Adrenal gland (tissue), 5 donors: ENCODE data around the gene FMO2.

Source experiments
- POLR2A ChIP-seq, 2 donors: fragments of 450-650 bp; IDR thresholded peaks; one replicate each; pipeline ENCODE4 v1.6.1; 2017; ENCODE audit warnings: antibody characterized with exemption in 2 of 2, mild to moderate bottlenecking in 2 of 2, moderate library complexity in 1 of 2
- TF ChIP-seq, protein P1 (sequence below), 6 experiments: fragments of 450-650 bp in 4 of 6; fragments of 200-600 bp in 2 of 6; sonication (generic) in 1 of 6; IDR thresholded peaks; 1 replicate in 5 of 6; 2 replicates in 1 of 6; pipeline versions ENCODE4 v1.5.1 to v1.8.0; 2016 to 2021; ENCODE audit warnings: antibody characterized with exemption in 6 of 6, mild to moderate bottlenecking in 2 of 6, moderate library complexity in 1 of 6
- donor health status: DM: no; HTN: no; CAD: no.

DNA sequence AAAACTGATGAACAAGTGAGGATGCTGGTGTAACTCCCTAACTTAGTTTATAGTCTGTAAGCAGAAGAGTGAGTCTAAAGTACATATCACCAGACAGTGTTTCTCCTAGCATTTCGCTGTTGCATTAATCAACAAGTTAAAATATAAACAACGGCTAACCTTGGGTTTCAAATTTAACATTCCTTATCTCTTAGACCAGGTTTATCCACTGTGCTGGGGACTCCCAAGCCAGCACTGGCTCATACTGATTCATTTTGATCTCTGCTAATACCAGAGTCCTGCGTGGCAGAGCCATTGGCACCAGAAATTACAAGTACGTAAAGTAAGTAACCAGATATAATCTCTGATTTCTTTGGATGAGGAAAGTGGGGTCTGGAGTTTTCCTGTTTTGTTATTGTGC, 63.2 kb downstream of the FMO2 start, which contains the start of gene FMO1:
- TF ChIP-seq, protein P1, sequence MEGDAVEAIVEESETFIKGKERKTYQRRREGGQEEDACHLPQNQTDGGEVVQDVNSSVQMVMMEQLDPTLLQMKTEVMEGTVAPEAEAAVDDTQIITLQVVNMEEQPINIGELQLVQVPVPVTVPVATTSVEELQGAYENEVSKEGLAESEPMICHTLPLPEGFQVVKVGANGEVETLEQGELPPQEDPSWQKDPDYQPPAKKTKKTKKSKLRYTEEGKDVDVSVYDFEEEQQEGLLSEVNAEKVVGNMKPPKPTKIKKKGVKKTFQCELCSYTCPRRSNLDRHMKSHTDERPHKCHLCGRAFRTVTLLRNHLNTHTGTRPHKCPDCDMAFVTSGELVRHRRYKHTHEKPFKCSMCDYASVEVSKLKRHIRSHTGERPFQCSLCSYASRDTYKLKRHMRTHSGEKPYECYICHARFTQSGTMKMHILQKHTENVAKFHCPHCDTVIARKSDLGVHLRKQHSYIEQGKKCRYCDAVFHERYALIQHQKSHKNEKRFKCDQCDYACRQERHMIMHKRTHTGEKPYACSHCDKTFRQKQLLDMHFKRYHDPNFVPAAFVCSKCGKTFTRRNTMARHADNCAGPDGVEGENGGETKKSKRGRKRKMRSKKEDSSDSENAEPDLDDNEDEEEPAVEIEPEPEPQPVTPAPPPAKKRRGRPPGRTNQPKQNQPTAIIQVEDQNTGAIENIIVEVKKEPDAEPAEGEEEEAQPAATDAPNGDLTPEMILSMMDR (IDR thresholded peaks at IDR 0.05): no peak
- no peak for TF ChIP-seq POLR2A (IDR thresholded peaks at IDR 0.05)
